HG03378 (cell line): ENCODE data around the gene CD79A.

ENCODE experiments used
- ATAC-seq: cut with Tn5 transposase; IDR thresholded peaks from one replicate; pipeline ENCODE4 v1.9.1; 2021; ENCODE audit warnings: mild to moderate bottlenecking, moderate library complexity; ENCODE audit not compliant: unreplicated experiment

Gene CD79A

DNA sequence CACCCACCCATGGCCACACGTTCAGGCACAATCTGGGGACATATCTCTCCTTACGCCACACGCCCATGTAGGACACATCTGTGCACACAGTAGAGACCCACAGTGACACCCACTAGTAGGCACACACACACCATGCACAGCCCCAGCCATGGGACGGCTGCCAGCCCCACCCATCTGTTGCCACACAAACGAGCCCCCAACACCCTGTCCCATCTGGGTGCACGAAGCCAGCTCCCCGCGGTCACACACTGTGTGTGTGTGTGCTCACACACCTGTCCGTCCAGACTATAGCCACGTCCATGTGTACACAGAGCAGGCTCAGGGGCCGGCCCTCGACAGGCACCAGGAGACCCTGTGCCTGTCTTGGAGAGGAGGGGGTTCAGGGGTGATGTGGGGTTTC, 40.6 kb downstream of the CD79A start:
- no peak for ATAC-seq

- no peak for ATAC-seq
Observed at GRCh38 chr19:41918095-41918494, 41.0 kb downstream of the CD79A start.

DNA sequence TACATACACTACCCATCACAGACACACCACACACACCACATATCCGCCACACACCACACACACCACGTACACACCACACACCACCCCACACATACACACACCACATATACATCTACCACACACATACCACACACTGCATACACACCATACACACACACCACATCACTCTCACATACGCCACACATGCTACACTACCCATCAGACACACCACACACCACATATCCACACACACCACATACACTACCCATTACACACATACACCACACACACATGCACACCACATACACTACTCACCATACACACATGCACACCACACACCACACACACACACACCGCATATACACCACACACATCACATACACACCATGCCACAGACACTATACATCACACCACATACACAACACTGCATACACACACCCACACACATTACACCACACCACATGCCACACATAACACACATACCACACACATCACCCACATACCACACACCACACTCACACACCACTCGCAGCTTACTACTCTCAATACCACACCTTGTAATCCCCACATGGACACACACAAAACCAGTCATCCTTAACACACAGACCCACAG, 41.7 kb downstream of the CD79A start:
- ATAC-seq: no peak

DNA sequence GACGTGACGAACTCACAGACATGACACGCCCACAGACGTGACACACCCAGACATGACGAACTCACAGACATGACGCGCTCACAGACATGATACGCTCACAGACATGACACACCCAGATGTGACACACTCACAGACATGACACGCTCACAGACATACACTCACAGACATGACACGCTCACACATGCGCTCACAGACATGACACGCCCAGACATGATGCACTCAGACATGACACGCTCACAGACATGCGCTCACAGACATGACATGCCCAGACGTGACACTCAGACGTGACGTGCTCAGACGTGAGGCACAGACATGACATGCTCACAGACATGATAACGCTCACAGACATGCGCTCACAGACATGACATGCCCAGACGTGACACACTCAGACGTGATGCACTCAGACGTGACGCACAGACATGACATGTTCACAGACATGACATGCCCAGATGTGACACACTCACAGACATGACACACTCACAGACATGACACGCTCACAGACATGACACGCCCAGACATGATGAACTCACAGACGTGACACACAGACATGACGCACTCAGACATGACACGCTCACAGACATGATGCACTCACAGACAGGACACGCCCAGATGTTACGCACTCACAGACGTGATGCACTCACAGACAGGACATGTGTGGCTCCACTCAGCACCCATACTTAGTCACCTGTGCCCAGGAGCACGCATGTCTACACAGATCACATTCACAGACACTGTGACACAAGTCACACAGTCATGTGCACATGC, 43.1 kb downstream of the CD79A start:
- no peak for ATAC-seq

GRCh38 chr19:41920882-41921576, 44.0 kb downstream of the CD79A start:
- no peak for ATAC-seq

DNA sequence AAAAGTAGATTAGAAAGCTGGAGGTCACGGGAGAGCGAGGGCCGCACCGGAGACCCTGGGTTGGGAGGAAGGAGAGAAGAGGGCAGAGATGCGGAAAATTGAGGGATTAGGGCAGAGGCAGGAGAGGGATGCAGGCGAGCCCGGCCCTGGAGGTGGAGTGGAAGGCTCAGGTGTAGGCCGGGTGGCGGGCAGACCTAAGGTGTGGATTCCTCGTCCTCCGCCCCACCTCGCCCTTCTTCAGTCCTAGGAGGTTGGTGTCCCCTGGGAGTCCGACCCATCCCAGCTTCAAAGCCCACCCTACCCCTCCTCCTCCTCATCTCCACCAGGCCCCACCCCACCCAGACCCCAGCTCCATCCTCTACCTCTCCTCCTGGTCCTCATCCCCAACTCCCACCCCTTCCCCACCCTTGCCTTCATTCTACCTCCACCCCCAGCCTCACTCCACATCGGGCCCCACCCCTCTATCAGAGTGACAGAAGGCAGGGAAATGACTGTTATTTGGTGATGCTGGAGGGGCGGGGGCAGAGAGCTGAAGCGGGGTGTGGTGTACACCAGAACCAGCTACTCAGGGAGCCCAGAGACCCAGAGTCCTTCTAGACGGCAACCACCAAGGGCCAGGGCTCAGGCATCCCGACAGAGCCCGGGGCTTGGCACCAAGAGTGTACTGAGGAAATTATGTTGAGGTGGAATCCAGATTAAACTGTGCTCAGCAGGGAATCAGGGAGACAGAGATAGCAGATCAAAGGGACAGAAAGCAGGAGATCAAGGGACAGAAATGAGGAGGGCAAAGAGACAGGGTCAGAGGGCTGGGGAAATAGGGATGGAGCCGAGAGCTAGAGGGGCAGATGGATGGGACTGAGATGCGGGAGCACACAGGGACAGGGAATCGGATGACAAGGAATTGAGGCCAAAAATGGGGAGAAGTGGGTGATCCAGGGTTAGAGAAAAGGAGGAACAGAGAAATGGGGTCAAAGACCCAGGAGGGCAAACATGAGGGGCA, 44.8 kb downstream of the CD79A start:
- no peak for ATAC-seq

GRCh38 chr19:41922585-41922984, 45.5 kb downstream of the CD79A start:
- no peak for ATAC-seq

DNA sequence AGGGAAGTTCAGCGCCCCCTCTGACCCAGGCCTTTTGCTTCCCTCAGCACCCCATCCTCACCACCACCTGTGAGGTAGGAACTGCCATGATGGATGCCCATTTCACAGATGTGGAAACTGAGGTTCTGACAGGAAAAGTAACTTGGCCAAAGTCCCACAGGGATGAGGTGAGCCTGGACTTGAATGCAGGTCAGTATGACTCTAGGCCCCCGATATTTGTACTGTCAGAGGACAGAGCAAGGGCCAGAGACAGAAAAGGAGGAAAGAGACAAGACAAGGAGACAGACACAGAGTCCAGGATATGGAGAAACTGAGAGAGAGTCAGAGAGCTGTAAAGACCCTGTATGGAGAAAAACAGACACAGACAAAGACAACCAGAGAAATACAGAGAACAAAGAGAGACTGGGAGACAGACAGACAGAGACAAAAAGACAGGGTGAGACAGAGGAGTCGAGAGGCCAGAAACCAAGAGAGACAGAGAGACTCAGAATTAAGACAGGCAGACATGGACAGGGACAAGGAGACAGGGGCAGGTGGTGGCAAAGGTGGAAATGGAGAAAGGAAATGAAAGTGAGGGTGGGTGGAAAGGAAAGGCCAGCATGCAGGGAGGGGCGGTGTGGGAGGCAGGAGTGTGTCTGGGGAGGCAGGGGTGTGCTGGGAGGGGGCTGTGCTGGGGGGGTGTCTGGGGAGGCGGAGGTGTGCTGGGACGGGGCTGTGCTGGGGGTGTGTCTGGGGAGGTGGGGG, 46.1 kb downstream of the CD79A start:
- ATAC-seq: no peak

DNA sequence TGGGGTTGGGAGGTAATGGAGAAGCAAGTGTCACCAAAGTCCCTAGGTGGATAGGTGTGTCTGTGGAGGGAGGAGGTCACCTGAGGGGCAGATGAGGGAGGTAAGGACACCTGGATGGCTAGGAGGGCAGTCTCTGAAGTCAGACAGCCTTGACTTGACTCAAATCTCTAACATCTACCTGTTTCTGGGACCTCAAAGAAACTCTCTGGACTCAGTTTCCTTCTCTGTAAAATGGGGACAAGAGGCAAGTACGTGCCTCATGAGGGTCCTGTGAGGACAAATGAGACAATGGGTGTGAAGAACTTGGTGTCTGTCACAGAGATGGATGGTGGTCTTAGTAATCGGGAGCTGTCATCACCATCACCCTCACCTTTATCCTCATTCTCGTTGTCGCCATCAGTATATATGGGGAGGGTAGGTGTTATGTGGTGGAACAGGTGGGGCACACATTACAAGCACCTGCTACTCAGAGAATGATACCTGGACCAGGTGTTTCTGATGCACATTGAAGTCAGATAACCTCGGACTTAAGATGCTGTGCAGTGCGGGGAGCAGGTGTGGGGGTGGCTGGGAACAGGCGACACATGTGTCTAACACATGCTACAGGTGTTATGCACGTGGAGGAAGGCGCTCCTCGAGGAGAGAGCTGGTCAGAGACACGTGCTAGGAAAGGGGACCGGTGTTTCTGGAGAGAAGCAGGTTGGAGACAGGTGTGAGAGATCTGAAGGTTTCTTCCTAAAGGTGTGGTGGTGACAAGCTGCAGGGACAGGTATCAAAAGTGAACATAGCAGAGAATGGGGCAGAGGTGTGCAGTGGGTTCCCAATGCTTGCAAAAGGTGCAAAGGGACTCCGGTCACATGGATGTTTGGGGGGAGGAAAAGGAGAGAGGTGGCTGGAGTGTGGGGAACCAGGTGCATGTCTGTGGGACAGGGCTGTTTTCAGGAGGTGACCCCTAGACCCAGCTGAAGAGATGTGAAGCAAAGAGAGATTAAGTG, 47.4 kb downstream of the CD79A start:
- ATAC-seq: no peak

- ATAC-seq: no peak
Observed at GRCh38 chr19:41925208-41926003, 48.3 kb downstream of the CD79A start.

- ATAC-seq: no peak
Observed at GRCh38 chr19:41926028-41926762, 49.1 kb downstream of the CD79A start.

- no peak for ATAC-seq
Observed at GRCh38 chr19:41926763-41927496, 49.9 kb downstream of the CD79A start.

GRCh38 chr19:41927497-41928192, 50.6 kb downstream of the CD79A start:
- no peak for ATAC-seq

DNA sequence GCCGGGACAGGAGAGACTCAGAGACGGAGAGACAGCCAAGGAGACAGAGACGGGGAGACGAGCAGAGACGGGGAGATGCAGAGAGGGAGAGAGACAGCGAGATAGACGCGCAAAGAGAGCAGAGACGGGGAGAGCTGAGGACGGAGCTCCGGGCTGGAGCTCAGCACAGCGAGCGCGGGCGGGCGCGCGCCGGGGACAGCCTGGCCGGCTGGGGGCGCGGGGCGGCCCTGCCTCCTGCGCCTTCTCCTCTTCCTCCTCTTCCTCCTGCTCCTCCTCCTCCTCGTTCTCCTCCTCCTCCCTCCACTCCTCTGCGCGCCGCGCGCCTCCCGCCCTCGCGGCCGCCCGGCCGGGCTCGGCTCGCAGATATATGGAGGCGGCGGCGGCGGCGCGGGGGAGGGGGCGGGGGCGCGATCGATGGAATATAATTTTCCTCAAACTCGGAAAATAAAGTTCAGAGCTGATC, 51.2 kb downstream of the CD79A start, which contains the start of gene ERFL:
TSS of gene ERFL (minus strand) at position 229 of the 463 bp plus-strand sequence. CDS start 15,530 bp downstream, outside the sequence.
- ATAC-seq: no peak

DNA sequence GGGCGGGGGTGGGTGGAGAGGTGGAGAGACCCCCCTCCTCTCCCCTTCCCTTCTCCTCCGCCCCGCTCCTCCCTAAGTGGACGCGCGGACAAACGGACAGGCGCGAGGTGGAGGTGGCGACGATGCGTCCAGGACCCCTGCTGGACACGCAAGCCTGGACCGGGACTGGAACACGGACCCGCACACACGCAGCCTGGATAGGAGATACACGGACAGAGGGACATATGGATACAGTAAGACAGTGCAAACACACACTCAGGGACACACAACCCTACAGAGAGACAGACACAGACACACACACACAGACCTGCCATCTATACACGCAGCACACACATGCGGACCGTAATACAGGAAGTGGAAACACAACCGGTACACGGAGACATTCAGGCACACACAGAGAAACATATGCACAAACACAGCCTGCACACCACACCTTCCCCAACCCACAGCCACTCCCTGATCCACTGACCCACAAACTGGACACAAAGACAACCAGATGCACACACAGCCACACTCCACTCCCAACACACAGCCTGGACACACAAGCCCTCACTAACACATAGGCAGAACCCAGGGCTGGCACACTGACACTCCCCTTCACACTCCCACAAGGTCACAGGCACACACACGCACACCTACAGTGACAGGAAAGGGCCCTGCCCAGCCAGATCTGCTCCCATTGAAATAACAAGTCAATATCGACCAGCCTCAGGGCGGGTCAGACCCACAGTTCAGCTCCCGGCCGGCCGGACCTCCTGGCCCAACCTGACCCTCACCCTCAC, 51.9 kb downstream of the CD79A start:
- ATAC-seq: no peak
